Fibroblast of skin of left biceps (primary cell): ENCODE results near the gene CAPN15.
A peak's percentile ranks its signal among the peaks of the same experiment; 100 is the strongest.

Source experiments
- DNase-seq, 2 experiments: peaks; one replicate each; pipeline ENCODE4 v3.0.0-alpha.2; 2013; ENCODE audit warnings: low read depth in 2 of 2

CAPN15 gene

DNA sequence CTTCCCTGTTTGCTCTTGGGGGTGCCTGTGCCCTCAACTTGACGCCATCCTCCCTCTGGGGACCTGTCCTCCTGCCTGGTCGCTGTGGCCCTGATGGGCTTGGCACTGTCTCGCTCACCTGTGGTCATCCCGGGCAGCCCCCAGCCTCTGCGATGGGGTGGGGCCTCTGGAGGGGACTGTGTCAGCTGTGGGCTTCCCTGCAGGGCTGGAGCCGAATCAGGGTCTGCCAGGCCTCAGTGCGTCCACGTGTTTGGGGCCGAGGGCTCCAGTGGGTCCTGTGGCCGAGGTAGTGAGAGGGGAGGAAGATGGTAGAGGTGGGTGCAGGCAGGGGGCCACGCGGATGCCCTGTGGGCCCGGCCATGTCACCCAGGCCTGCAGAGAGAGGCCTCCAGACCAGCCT lies 50.3 kb downstream of the CAPN15 start:
- DNase-seq: no peak

GRCh38 chr16:578232-578869 lies 50.8 kb downstream of the CAPN15 start:
- DNase-seq: no peak

- no peak for DNase-seq
Observed at GRCh38 chr16:578870-579405, 51.4 kb downstream of the CAPN15 start.

DNA sequence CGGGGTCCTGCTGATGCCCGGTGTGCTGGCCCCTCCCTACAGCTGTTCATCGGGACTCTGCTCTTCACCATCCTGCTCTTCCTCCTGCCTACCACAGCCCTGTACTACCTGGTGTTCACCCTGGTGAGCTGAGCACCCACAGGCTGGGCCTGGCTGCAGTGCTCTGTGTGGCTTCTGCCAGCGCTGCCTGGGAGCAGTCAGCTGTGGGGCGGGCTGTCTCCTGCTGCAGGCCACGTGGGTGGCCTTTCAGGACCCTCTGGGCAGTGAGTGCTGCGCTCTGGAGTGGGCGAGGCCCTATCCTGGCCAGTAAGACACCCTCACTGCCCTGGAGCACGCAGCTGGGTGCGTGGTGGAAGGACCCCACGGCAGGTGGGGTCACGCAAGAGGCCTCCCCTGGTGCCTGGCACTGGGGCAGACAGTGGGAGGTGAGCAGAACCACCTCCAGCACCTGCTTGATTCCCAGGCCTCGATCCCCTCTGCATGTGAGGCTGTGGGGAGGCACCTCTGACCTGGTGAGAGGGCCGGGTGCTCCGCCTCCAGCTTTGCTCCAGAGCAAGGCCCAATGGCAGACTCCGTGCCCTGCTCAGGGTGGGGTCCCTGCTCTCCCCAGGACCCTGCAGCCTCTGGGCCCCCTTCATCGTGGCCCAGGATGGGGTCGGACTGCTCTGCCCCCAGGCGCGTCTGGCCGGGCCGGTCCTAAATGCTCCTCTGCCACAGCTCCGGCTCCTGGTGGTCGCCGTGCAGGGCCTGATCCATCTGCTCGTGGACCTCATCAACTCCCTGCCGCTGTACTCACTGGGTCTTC lies 52.8 kb downstream of the CAPN15 start:
- no peak for DNase-seq

GRCh38 chr16:580946-581498 lies 53.5 kb downstream of the CAPN15 start:
- DNase-seq: no peak

GRCh38 chr16:582218-582613 lies 54.7 kb downstream of the CAPN15 start:
- DNase-seq: no peak

DNA sequence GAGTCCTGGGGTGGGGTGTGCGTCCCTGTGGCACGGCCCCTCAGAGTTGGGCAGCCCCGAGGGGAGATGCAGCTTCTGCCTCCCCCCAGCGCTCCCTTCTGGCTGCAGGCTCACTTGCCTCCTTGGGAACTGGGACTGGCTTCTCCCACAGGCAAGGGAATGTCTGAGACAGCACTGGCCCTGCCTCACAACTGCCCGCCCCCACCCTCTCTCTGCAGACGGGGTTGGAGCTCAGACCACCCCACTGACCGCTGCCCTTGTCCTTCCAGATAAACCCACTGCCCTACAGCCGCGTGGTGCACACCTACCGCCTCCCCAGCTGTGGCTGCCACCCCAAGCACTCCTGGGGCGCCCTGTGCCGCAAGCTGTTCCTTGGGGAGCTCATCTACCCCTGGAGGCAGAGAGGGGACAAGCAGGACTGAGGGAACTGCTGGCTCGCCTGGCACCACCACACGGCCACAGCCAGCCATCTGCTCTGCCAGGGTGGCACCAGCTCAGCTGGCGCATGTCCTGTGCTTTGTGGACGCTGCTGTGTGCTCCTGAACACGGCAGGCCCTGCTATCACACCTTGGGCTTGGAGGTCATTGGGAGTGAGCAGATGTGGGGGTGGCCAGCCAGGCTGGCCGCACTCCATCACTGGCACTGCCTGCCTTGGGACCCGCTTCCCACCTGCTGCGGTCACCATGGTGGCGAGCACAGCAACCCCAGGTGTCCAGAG lies 55.3 kb downstream of the CAPN15 start:
- no peak for DNase-seq

- no peak for DNase-seq
Observed at GRCh38 chr16:583470-583814, 55.9 kb downstream of the CAPN15 start.

- DNase-seq: no peak
Observed at GRCh38 chr16:583815-584591, 56.5 kb downstream of the CAPN15 start.

- DNase-seq: no peak
Observed at GRCh38 chr16:585351-585750, 57.8 kb downstream of the CAPN15 start.

DNA sequence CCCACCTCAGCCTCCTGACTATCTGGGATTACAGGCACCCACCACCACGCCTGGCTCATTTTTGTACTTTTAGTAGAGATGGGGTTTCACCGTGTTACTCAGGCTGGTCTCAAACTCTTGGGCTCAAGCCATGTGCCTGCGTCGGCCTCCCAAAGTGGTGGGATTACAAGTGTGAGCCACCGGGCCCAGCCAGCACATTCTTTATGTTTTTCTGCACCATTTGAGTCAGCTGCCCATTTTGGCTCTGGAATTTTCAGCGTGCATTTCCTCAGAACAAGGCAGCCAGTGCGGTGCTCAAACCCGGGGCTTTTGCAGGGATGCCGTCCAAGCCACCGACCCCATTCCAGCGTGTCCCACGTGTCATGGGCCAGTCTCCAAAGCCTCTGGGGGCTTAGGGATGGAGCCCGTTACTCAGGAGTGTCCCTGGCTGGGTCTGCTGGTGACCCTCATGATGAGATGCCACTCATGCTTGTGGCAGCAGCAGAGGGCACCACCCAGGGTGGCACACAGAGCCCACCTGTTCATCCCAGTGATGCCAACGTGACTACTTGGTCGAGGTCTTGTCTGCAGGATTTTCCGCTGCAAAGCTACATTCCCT lies 58.6 kb downstream of the CAPN15 start:
- DNase-seq: no peak

DNA sequence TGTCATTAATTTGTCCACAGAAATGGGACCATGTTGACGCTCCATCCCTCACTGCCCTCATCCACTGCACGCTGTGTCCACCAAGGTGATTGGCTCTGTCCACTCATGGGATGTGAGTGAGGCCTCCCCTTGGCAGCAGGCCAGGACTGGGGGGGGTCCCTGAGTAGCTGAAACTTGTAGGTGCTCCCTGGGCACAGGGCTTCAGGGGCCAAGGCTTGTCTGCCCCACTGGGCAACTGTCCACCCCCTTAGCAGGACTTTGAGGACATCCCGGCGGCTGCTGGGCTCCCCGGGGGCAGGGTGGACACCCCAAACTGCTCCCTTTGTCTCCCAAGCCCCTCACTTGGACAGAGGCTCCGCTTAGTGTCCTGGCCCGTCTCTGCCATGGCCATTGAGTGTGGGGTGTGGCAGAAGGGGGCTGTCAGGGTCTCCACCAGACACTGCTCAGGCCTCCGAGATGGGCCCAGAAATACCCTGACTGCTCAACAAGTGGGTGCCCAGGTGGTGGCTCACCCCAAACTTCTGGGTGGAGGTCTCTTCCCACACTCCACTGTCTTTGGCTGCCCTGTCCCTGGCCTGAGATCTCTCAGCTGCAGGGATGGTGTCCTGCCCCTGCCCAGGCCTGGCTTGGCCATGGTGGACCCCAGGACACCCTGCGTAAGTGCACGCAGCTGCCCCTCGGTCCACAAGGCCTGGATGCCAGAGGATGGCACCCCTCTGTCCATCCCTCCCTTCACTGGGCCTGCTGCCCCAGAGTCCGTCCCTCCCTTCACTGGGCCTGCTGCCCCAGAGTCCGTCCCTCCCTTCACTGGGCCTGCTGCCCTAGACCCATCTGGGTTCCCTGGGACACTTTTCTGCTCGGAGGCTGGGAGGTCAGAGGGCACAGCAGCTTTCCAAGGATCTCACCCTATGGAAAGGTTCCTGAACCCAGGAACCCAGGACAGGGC lies 59.4 kb downstream of the CAPN15 start:
- DNase-seq: no peak

- DNase-seq: no peak
Observed at GRCh38 chr16:588639-588888, 61.1 kb downstream of the CAPN15 start.

DNA sequence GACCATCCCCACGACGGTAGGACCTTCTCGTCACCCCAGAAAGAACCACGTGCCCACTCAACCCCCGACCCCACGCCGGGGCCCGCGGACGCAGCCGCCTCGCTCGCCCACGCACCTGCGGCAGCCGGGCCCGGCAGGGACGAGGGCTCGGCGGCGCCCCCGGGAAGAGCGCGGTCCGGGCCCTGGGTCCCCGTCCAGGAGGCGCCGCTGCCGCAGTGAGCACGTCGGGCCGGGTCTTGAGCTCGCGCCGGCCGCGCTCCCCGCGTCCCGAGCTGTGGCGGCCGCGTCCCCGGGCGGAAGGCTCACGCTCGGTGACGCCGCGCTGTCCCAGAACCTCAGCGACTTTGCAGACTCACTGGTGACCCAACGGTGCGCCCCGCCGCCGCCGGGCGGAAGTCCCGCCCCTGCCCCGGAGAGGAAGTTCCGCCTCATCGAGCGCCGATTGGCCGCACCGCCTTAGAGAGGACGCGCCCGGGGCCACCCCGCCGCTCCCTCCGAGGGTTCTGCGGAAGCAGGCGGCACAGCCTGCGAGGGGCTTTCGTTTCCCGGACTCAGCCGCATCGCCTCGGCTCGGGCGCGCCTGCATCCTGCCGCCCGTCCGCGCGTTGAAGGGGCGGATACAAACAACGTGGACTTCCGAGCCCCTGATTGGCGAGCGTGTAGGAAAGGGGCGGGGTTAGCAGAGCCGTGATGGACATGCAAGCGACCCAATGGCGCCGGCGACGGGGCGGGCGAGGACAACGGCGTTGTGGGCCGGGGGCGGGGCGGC lies 61.6 kb downstream of the CAPN15 start:
- DNase-seq: peak; percentile 83 to 86

DNA sequence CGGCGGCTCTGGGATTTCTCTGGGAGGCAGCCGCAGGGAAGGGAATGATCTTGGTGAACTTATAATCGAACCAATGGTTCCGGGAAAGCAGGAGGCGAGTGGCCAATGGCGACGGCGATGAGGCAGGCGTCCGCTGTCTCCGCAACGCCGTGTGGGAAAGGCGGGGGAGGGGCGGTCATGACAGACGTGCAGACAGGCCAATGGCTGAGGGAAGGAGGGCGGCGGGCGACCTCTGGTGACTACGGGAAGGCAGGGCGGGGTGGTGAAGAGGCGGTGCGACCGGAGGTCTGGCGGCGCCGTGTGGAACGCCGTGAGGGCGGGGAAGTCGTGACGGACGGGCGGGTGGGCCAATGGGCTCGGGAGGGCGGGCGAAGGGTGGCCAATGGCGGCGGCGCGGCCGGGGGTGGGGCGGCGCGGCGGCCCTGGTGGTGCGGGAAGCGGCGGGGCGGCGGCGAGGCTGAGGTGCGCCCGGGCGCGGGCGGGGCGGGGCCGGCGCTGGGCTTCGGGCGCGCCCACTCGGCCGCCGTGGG lies 62.2 kb downstream of the CAPN15 start, which contains the start of gene RAB40C:
RAB40C (plus strand) TSS at position 409 of the 530 bp plus-strand sequence. CDS start 226 bp downstream, outside the sequence.
- peak; percentile 94 for DNase-seq

DNA sequence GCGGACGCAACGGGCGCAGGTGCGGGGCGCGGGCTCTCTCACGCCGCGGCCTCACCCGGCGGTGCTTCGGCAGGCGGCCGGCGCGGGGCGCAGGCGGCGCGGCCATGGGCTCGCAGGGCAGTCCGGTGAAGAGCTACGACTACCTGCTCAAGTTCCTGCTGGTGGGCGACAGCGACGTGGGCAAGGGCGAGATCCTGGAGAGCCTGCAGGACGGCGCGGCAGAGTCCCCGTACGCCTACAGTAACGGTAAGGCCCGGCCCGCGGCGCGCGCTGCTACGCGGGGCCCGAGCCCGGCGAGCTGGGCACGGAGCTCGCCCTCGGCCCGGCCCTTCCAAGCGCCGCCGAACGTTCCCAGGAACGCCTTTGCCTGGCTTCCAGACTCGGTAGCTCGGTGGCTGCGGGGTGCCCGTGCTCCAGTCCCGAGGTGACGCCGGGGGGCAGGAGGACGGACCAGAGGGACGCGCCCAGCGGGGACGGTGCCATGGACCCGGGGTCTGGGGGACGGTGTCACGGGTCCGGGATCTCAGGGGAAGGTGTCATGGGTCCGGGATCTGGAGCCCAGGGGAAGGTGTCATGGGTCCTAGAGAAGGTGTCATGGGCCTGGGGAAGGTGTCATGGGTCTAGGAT lies 62.8 kb downstream of the CAPN15 start:
- DNase-seq: no peak

GRCh38 chr16:590815-591200 lies 63.3 kb downstream of the CAPN15 start:
- no peak for DNase-seq

- DNase-seq: no peak
Observed at GRCh38 chr16:591231-591630, 63.7 kb downstream of the CAPN15 start.
